ENCODE measurements around the gene BEND7.

The BEND7 gene

GRCh38 chr10:13512564-13512963, 16.2 kb downstream of the BEND7 start:
- in situ Hi-C loops (cut with MboI; ENCODE audit: low pct_unique_long_range_greater_than_20kb, low sequenced_read_pairs, unreplicated experiment) = no loop called here
- DNase-seq (ENCODE audit: low spot score) = no peak
- TF ChIP-seq, protein P1, sequence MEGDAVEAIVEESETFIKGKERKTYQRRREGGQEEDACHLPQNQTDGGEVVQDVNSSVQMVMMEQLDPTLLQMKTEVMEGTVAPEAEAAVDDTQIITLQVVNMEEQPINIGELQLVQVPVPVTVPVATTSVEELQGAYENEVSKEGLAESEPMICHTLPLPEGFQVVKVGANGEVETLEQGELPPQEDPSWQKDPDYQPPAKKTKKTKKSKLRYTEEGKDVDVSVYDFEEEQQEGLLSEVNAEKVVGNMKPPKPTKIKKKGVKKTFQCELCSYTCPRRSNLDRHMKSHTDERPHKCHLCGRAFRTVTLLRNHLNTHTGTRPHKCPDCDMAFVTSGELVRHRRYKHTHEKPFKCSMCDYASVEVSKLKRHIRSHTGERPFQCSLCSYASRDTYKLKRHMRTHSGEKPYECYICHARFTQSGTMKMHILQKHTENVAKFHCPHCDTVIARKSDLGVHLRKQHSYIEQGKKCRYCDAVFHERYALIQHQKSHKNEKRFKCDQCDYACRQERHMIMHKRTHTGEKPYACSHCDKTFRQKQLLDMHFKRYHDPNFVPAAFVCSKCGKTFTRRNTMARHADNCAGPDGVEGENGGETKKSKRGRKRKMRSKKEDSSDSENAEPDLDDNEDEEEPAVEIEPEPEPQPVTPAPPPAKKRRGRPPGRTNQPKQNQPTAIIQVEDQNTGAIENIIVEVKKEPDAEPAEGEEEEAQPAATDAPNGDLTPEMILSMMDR (IDR thresholded peaks at IDR 0.05; ENCODE audit: extremely low read depth, insufficient read depth, missing control alignments) = no peak

DNA sequence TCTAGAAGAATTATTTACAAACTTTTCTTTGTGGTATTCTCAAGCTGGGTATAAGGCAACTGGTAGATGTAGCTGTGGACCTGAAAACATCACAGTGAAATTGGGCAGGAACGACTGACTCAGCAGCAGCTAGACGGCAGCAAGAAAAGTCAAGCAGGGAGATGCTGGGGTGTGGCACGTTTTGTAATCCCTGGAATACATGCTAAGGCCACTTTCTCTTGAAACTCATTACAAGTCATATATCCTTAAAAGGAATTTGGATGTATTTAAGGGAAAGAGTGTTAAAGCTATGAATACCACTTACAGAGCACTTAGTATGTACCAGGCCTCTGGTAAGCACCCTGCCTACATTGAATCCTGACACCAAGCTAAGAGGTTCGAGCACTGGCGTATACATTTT, 17.4 kb downstream of the BEND7 start:
- DNase-seq (ENCODE audit: low spot score) = no peak
- TF ChIP-seq, protein P1 (IDR thresholded peaks at IDR 0.05; ENCODE audit: extremely low read depth, insufficient read depth, missing control alignments) = no peak
- in situ Hi-C loops (cut with MboI; ENCODE audit: low pct_unique_long_range_greater_than_20kb, low sequenced_read_pairs, unreplicated experiment) = no loop called here

DNA sequence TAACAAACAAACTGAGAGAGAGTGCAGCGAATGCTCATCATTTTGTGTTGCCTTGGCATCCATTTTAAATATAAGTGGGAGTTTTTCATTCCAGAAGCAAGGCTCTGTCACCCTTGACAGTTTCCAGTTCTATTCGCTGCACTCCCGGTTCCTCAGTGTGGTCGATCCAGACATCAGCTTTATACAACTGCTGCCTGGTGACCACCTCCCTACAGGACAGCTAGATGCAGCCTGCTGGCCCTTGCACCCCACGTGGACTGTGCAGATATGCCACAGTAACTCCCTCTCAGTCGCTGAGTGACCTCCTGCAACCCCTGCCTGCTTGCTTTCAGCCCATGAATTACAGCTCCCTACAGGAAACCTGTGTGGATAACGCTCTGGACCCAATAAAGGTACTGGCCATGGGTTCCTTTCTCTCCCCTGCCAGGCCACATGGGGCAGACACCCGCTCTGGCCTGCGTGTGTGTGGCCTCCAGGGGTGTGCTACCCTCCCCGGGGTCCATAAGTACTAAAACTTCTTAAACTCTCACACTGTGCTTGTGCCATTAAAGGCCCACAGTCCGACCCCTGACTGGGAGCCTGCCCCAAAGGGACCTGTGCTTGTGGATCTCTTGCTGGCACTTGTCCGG, 23.6 kb downstream of the BEND7 start:
- DNase-seq (ENCODE audit: low spot score) = no peak
- TF ChIP-seq, protein P1 (IDR thresholded peaks at IDR 0.05; ENCODE audit: extremely low read depth, insufficient read depth, missing control alignments) = no peak
- in situ Hi-C loops (cut with MboI; ENCODE audit: low pct_unique_long_range_greater_than_20kb, low sequenced_read_pairs, unreplicated experiment) = no loop called here

DNA sequence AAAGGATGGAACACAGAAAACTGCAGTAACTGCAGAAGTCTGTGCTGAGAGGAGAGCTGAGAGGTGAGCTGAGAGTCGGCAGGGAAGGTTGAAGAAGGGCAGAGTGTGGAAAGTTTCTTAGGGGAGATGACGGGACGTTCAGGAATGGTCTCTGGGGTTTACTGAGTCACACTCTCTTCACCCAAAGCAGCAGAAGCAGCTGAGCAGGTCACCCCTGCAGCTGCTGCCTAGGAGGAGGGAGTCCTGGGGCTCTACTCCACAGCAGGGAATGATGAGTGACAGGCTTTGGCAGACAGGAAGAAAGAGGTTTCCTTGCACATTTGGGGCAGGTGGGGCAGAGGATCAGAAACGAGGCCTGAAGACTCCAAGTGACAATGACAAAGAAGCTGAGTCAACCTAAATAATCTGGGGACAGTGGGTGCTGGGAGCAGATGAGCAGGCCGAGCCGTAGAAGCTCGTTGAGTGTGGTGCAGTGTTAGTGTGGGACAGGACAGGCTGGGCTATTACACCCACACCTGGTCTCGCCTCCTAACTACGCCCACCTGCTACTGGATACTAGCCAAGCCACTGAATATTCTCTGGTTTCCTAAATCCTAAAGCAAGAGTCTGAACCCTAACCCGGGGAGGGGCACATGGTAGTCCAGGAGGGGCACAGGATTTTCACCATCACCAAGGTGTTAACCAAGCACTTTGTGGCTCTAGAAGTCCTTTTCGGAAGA, 24.9 kb downstream of the BEND7 start:
- TF ChIP-seq, protein P1 (IDR thresholded peaks at IDR 0.05; ENCODE audit: extremely low read depth, insufficient read depth, missing control alignments) = no peak
- in situ Hi-C loops (cut with MboI; ENCODE audit: low pct_unique_long_range_greater_than_20kb, low sequenced_read_pairs, unreplicated experiment) = no loop called here
- DNase-seq (ENCODE audit: low spot score) = no peak

- TF ChIP-seq, protein P1 (IDR thresholded peaks at IDR 0.05; ENCODE audit: extremely low read depth, insufficient read depth, missing control alignments) = no peak
- in situ Hi-C loops (cut with MboI; ENCODE audit: low pct_unique_long_range_greater_than_20kb, low sequenced_read_pairs, unreplicated experiment) = no loop called here
- no peak for DNase-seq (ENCODE audit: low spot score)
These were observed 26.4 kb downstream of the BEND7 start for GRCh38 chr10:13502380-13502779.

DNA sequence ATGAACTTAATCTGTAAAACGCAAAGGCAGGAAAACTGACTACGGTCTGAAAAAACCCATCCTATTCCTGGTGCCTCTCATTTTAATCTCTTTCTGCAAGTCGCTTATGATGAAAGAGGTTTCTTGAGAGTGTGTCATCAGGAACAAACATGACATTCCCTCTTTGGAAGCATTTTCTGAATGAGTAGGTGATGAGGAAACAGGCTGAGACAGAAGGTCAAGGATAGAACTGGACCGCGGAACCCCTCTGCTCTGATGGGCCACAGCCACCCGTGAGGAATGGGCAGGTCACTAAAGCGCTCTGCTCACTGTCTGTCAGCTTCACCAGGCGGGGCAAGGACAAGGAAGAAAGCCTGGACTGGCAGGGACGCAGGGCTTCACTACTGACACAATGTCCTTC, 28.6 kb downstream of the BEND7 start:
- in situ Hi-C loops (cut with MboI; ENCODE audit: low pct_unique_long_range_greater_than_20kb, low sequenced_read_pairs, unreplicated experiment) = no loop called here
- no peak for DNase-seq (ENCODE audit: low spot score)
- TF ChIP-seq, protein P1 (IDR thresholded peaks at IDR 0.05; ENCODE audit: extremely low read depth, insufficient read depth, missing control alignments) = no peak
